Activated T-helper 2 cell treated with anti-CD3 and anti-CD28 coated beads, Interferon-gamma antibody, Interleukin-2, Interleukin-4, amounts not matched to agents 10 μg/mL and 5 μg/mL and 100 μg/mL, durations not matched to agents 14 hours and 24 hours and 36 hours (primary cell): ENCODE results near the gene SRSF9. TPM values are rescaled to one million over a fixed set of nuclear protein-coding genes. Genes with fewer than 3 reads are reported as not detected.
"Not testable (repeated sequence)": the region's sequence is repeated elsewhere in the genome, so short reads cannot be mapped to it uniquely, and the experiment has no call there.

Source experiments
- DNase-seq: peaks from one replicate; pipeline ENCODE4 v3.0.0; 2021; ENCODE audit warnings: low spot score
- H3K27ac Mint-ChIP-seq: one replicate; pipeline ENCODE4 v1.8.0; 2021; ENCODE audit warnings: mixed read lengths
- H3K27me3 Mint-ChIP-seq: one replicate; pipeline ENCODE4 v1.8.0; 2021; ENCODE audit warnings: low read depth, mixed read lengths
- H3K36me3 Mint-ChIP-seq: one replicate; pipeline ENCODE4 v1.8.0; 2021; ENCODE audit warnings: low read depth, mixed read lengths
- H3K4me1 Mint-ChIP-seq: one replicate; pipeline ENCODE4 v1.8.0; 2021; ENCODE audit warnings: low read depth, mixed read lengths
- H3K4me3 Mint-ChIP-seq: one replicate; pipeline ENCODE4 v1.8.0; 2021; ENCODE audit warnings: low read depth, mild to moderate bottlenecking, moderate library complexity, mixed read lengths
- H3K9me3 Mint-ChIP-seq: one replicate; pipeline ENCODE4 v1.8.0; 2021; ENCODE audit warnings: mixed read lengths
- intact Hi-C: fragments of 100-400 bp; cut with micrococcal nuclease; formaldehyde crosslinking; loops from one replicate; pipeline ENCODE4 v1.15.1; 2023
- total RNA-seq: library from RNA; stranded (reverse); gene quantifications from 2 replicates; pipeline ENCODE4 v1.2.3, GENCODE V29; 2022

SRSF9 gene
- total RNA-seq, 1 donor from 2014 or later = 251 TPM

DNA sequence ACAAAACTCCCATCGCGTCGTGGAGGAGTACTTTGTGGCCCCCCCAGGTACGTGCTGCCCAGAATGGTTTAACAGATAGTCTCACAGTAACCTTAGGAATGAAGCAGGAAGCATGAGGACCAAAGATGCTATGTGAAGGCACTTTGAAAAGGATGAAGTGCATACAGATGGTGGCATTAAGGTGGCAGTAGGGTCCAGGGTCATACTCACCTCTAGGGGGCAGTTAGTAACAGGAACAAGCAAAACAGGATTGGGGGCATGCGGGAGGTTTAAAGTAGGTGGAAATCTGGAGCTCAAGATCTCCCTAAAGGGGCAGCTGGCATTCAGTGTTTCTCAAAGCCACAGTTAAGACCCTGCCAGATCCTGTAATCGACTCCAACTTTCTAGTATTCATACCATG lies 12.4 kb downstream of the SRSF9 start:
- intact Hi-C loops = no loop called here
- Mint-ChIP-seq H3K27me3 (no peaks in the 10 kb centered on the region), H3K4me1 (peaks cover 4% of the 10 kb centered on the region), H3K27ac (no peak overlapping the region), H3K36me3 (peaks cover 64% of the 10 kb centered on the region), H3K4me3 (no peak overlapping the region), H3K9me3 (no peaks in the 10 kb centered on the region)
- no peak for DNase-seq

DNA sequence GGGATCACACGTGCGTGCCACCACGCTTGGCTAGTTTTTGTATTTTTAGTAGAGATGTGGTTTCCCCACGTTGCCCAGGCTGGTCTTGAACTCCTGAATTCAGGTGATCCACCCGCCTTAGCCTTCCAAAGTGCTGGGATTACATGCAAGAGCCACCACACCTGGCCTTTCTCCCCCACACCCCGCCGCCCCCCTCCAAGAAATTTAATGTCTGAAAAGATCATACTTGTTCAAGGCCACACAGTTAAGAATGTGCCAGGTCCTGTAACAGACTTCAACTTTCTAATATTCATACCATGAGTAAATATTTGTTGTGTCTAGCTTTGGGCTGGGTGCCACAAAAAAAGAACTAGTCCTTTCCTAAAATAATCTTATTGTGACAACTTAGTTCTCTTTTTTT lies 14.2 kb downstream of the SRSF9 start:
- DNase-seq = no peak
- H3K4me1 Mint-ChIP-seq = peaks cover 4% of the 10 kb centered on the region
- intact Hi-C loops = no loop called here
- H3K36me3 Mint-ChIP-seq = peaks cover 60% of the 10 kb centered on the region
- H3K9me3 Mint-ChIP-seq = no peaks in the 10 kb centered on the region
- no peak overlapping the region for H3K27ac Mint-ChIP-seq
- H3K27me3 Mint-ChIP-seq = no peaks in the 10 kb centered on the region
- H3K4me3 Mint-ChIP-seq = no peak overlapping the region

DNA sequence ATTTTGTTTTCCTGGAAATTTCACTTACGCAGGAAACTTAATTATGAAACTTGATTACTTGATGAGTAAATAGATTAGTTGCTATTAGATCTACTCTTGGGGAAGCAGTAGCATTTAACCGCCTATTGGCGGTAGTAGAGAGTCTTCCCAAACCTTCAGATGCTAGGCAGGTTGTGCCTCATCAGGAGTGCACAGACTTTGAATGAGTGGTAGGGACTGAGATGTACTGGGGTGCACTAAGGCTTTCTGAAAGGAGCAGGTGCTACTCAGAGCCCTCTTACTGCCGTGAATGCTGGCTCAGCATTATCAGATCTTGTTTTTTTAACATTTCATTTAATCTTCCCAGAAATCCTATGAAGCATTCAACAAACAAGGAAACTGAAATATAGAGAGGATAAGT lies 15.6 kb downstream of the SRSF9 start:
- H3K4me1 Mint-ChIP-seq = peaks cover 2% of the 10 kb centered on the region
- H3K9me3 Mint-ChIP-seq = no peaks in the 10 kb centered on the region
- no peak overlapping the region for H3K27ac Mint-ChIP-seq
- H3K4me3 Mint-ChIP-seq = no peak overlapping the region
- no peaks in the 10 kb centered on the region for H3K27me3 Mint-ChIP-seq
- intact Hi-C loops = no loop called here
- no peak for DNase-seq
- H3K36me3 Mint-ChIP-seq = peaks cover 59% of the 10 kb centered on the region

DNA sequence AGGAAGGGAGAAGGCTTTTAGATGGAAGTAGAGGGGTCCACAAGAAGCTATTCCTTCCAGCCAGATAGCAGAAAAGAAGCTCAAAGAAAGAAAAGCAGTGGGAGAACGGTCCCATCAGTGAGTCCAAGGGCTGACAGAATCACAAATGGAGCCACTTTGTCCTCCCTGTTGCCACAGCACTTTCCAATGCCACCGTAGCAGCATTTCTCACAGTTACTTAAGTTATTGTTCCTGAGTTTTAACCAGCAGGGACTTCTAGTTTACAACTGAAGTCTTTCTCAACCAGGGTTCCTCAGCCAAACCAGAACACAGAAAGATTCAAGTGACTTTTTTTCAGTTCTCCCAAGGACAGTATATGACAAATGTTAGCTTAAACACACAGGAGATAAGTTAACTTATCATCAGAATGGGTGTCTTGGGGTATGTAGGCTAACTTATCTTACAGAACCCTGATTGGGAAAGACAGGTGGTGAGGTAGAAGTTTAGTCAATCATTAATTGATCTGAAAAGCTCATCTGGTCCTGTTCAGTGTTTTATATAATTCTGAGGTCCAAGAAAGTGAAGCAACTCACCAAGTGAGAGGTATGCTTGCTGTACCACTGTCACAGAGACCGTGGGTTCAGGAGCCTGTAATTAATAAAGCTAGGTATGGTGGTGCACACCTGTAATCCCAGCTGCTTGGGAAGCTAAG lies 16.3 kb downstream of the SRSF9 start:
- intact Hi-C loops = no loop called here
- H3K4me1 Mint-ChIP-seq = peaks cover 2% of the 10 kb centered on the region
- no peaks in the 10 kb centered on the region for H3K9me3 Mint-ChIP-seq
- no peaks in the 10 kb centered on the region for H3K27me3 Mint-ChIP-seq
- no peak for DNase-seq
- peaks cover 56% of the 10 kb centered on the region for H3K36me3 Mint-ChIP-seq
- H3K4me3 Mint-ChIP-seq = no peak overlapping the region
- no peak overlapping the region for H3K27ac Mint-ChIP-seq

DNA sequence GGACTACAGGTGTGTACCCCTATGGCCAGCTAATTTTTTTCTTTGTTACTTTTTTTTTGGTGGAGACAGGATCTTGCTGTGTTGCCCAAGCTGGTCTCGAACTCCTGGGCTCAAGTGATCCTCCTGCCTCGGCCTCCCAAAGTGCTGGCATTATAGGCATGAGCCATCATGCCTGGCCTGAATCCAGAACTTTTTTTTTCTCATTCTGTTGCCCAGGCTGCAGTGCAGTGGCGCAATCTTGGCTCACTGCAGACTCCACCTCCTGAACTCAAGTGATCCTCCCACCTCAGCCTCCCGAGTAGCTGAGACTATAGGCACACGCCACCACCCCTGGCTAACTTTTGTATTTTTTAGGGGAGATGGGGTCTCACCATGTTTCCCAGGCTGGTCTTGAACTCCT lies 17.0 kb downstream of the SRSF9 start:
- intact Hi-C loops, H3K9me3 Mint-ChIP-seq, DNase-seq, H3K4me1 Mint-ChIP-seq, H3K27me3 Mint-ChIP-seq, H3K27ac Mint-ChIP-seq, H3K4me3 Mint-ChIP-seq: not testable (repeated sequence)
- peaks cover 60% of the 10 kb centered on the region for H3K36me3 Mint-ChIP-seq

DNA sequence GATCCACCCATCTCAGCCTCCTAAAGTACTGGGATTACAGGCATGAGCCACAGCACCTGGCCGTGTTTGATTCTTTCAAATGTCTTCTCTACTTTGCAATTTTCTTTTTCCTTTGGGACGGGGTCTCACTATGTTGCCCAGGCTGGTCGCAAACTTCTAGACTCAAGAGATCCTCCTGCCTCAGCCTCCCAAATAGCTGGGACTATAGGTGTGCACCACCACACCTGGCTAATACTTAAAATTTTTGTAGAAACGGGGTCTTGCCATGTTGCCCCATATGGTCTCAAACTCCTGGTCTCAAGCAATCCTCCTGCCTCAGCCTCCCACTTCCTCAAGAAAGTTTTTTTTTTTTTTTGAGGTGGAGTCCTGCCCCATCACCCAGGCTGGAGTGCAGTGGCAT lies 21.6 kb downstream of the SRSF9 start:
- Mint-ChIP-seq H3K27me3 (peaks cover 1% of the 10 kb centered on the region), H3K27ac (peak overlapping the region; percentile 98), H3K4me3 (peak overlapping the region; percentile 98), H3K9me3 (no peaks in the 10 kb centered on the region), H3K4me1 (peaks cover 17% of the 10 kb centered on the region), H3K36me3 (peaks cover 56% of the 10 kb centered on the region)
- intact Hi-C loops = loop anchor here (5.0 kb wide), 1 partner anchor 49 kb away; the partner anchor contains the start of gene DYNLL1
- DNase-seq = no peak

DNA sequence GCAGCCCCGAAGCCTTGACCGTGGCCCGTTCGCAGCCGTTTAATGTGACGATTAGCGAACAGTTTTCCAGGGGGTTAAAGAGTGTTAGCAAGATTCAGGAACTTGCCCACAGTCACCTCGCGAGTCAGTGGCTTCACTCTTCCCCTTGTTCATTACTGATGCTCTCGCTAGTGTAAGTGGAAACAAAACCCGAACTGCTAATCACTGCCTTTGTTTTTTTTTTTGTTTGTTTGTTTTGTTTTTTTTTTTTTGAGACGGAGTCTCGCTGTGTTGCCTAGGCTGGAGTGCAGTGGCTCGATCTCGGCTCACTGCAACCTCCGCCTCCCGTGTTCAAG lies 22.7 kb downstream of the SRSF9 start:
- intact Hi-C loops = loop anchor here (1.0 to 5.0 kb wide), 4 partner anchors 9 to 82 kb away; partner anchors contain the start of genes COQ5, COX6A1, DYNLL1 and SRSF9
- Mint-ChIP-seq H3K27ac (peak overlapping the region; percentile 98), H3K4me3 (peak overlapping the region; percentile 98), H3K36me3 (peaks cover 55% of the 10 kb centered on the region), H3K4me1 (peaks cover 17% of the 10 kb centered on the region)
- not testable (repeated sequence) for DNase-seq, H3K27me3 Mint-ChIP-seq, H3K9me3 Mint-ChIP-seq

DNA sequence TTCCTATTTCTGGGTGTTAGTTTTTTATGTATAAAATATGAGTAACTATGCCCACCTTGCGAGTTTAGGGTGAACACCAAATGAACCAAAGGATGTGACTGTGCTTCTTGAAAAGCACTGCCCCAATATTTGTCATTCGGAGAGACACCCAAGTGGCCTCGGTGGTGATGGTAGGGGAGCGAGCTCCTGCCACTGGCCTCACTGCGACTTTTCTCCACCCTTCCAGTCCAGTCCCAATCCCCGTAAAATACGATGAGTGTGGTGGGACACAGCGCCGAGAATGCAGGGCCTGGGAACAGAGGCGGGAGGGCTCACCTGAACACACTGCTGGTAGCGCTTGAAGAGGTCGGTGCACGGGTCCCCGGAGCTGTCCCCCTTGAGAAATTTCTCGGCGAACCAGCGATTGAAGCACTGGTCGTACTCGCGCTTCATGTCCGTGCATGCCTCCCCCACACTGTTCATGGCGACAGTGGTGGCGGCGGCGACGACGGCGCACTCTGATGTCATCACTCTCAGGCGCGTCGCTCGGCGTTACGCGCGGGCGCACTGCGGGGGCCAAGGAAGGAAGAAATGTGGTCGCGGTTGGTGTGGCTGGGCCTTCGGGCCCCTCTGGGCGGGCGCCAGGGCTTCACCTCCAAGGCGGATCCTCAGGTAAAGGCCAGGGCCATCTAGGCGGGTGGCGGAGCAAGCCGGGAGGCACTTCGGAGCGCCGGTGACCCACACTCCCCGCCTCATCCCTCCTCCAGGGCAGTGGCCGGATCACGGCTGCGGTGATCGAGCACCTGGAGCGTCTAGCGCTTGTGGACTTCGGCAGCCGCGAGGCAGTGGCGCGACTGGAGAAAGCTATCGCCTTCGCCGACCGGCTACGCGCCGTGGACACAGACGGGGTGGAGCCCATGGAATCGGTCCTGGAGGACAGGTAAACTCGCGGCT lies 23.4 kb downstream of the SRSF9 start, which contains the start of the genes GATC and TRIAP1:
Gene GATC, plus strand, starts transcription at position 534 of the 933 bp plus-strand sequence. Its CDS starts 37 bp downstream, at position 571.
Gene TRIAP1, minus strand, starts transcription at position 474 of the 933 bp plus-strand sequence. Its CDS starts 12 bp downstream, at position 462.
- intact Hi-C loops = loop anchor here (1.0 to 5.0 kb wide), 4 partner anchors 8 to 83 kb away; partner anchors contain the start of genes COQ5, COX6A1, DYNLL1 and SRSF9
- Mint-ChIP-seq H3K4me3 (peak within 1 kb of the TSS; percentile 98), H3K4me1 (peaks cover 17% of the 10 kb centered on the region)

DNA sequence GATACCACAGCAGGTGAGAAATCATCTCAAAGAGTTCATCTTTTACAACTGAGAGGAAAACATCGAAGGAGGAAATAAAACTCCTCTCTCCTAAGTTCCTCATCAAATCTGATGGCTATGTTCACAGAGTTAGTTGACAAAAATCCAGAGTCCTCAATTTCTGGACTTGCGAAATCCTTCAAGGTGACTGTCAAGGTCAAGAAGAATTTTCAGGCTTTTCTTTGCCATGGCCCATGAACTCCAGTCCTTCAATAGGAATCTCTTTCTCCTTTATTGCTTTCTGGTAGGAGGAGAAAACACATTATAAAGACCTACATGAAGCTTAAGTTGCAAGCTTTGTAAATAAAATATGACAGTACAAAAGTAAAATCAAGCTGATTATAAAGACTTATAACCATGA lies 24.9 kb downstream of the SRSF9 start:
- peak overlapping the region; percentile 98 for H3K4me3 Mint-ChIP-seq
- H3K27ac Mint-ChIP-seq = peak overlapping the region; percentile 22
- intact Hi-C loops = loop anchor here (5.0 kb wide), 1 partner anchor 53 kb away; the partner anchor contains the start of gene DYNLL1
- H3K9me3 Mint-ChIP-seq = no peaks in the 10 kb centered on the region
- DNase-seq = no peak
- peaks cover 1% of the 10 kb centered on the region for H3K27me3 Mint-ChIP-seq
- peaks cover 23% of the 10 kb centered on the region for H3K4me1 Mint-ChIP-seq
- peaks cover 67% of the 10 kb centered on the region for H3K36me3 Mint-ChIP-seq

More for the DNA sequence above, 23.4 kb downstream of the SRSF9 start, which contains the start of the genes GATC and TRIAP1:
- H3K36me3 Mint-ChIP-seq = peaks cover 61% of the 10 kb centered on the region
- DNase-seq = peak; percentile 87
- peak within 1 kb of the TSS; percentile 98 for H3K27ac Mint-ChIP-seq
- peaks cover 1% of the 10 kb centered on the region for H3K27me3 Mint-ChIP-seq
- no peaks in the 10 kb centered on the region for H3K9me3 Mint-ChIP-seq

DNA sequence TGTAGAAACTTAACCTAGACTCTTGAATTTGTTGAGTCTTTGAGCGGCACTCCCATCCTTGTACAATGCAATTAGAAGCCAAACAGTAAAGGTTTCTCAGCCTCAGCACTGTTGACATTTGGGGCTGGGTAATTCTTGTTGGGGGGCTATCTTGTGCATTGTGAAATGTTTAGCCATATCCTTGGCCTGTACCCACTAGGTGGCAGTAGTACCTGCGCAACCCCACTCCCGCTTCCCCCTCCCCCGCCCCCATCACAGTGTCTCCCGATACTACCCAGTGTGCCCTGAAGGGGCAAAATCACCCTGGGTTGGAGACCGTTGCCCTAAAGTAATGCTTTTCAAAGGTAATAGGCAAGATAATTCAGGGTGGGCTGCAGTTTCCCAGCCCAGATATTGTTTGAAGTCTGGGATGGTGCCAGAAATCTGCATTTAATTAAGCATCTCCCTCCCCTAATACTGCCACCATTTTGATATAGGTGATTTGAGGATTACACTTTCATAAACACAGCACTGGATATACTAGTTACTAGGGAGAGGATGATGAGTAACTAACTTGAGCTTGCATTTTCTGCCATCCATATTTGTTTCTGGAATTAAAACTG lies 29.8 kb downstream of the SRSF9 start:
- Mint-ChIP-seq H3K27me3 (no peaks in the 10 kb centered on the region), H3K9me3 (no peaks in the 10 kb centered on the region), H3K4me1 (peaks cover 17% of the 10 kb centered on the region), H3K36me3 (peaks cover 47% of the 10 kb centered on the region), H3K27ac (no peak overlapping the region), H3K4me3 (peak overlapping the region; percentile 49)
- intact Hi-C loops = loop anchor here (1.0 to 5.0 kb wide), 4 partner anchors 30 to 243 kb away; partner anchors contain the start of genes PLA2G1B, RNF10 and SRSF9
- DNase-seq = peak; percentile 56

DNA sequence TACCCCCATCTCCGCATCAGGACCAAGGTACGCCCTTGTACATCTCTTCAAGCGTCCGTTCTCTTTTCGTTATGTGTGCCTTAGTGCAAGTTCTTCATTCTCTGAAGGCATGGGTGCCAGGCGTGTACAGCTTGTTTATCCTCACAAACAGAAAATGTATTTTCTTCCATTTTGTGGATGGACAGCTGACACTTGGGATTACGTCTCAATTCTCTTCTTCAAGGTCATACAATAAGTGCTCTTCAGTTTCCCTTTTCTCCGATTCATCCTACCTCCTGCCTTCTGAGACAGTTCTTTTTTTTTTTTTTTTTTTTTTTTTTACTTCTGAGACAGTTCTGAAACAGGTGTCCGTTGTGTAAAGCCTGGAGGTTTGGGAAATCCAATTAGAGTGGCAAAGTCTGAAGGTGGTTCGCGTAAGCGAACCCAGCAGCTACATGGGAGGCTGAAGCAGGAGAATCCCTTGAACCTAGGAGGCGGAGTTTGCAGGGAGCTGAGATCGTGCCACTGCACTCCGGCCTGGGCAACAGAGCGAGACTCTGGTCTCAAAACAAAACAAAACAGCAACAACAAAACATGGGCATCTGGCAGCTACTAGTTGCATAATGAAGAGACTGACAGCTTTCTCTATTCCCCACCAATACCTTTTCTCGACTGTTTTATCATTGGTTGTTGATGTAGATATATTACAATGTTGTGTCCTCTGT lies 30.9 kb downstream of the SRSF9 start:
- Mint-ChIP-seq H3K27me3 (no peaks in the 10 kb centered on the region), H3K4me1 (peaks cover 15% of the 10 kb centered on the region), H3K36me3 (peaks cover 36% of the 10 kb centered on the region), H3K9me3 (no peaks in the 10 kb centered on the region), H3K27ac (peak overlapping the region; percentile 94), H3K4me3 (peak overlapping the region; percentile 98)
- DNase-seq = no peak
- intact Hi-C loops = loop anchor here (1.0 to 5.0 kb wide), 5 partner anchors 8 to 242 kb away; partner anchors contain the start of genes GATC, PLA2G1B, RNF10 and SRSF9
